Measurements from ENCODE around the gene SMIM33.

- TF ChIP-seq, protein P1, sequence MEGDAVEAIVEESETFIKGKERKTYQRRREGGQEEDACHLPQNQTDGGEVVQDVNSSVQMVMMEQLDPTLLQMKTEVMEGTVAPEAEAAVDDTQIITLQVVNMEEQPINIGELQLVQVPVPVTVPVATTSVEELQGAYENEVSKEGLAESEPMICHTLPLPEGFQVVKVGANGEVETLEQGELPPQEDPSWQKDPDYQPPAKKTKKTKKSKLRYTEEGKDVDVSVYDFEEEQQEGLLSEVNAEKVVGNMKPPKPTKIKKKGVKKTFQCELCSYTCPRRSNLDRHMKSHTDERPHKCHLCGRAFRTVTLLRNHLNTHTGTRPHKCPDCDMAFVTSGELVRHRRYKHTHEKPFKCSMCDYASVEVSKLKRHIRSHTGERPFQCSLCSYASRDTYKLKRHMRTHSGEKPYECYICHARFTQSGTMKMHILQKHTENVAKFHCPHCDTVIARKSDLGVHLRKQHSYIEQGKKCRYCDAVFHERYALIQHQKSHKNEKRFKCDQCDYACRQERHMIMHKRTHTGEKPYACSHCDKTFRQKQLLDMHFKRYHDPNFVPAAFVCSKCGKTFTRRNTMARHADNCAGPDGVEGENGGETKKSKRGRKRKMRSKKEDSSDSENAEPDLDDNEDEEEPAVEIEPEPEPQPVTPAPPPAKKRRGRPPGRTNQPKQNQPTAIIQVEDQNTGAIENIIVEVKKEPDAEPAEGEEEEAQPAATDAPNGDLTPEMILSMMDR (IDR thresholded peaks at IDR 0.05) = no peak
- TF ChIP-seq POLR2A (IDR thresholded peaks at IDR 0.05) = no peak
These were observed 25.0 kb downstream of the SMIM33 start for GRCh38 chr5:139495638-139496435.
